ENCODE results near the gene AKAP6.

- TF ChIP-seq CTCF (IDR thresholded peaks at IDR 0.05) (no peak), POLR2A (IDR thresholded peaks at IDR 0.05) (no peak), POLR2AphosphoS5 (IDR thresholded peaks at IDR 0.05) (no peak)
Measured at GRCh38 chr14:32846821-32847365, 517.8 kb downstream of the AKAP6 start.
